ENCODE data around the gene VPS33A.

The VPS33A gene

DNA sequence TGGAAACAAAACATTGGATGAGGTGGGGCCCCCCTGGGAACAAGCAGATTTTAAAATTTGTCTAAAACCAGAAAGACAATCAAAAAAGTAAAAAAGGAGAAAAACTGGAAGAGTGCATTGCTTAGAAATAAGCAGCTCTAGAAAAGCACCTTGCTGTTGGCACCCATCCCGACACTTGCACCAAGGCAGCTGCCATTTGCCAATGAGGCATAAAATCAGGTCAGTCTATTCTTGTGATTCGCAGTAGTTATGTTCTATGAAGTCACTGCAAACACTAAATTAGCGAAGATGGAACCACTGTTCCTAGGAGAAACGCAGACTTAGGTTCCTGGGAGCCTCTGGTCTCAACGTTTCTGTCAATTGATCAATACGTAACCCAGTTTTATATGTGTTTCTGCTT is 16.2 kb downstream of the VPS33A start:
- FAIRE-seq: no peak

DNA sequence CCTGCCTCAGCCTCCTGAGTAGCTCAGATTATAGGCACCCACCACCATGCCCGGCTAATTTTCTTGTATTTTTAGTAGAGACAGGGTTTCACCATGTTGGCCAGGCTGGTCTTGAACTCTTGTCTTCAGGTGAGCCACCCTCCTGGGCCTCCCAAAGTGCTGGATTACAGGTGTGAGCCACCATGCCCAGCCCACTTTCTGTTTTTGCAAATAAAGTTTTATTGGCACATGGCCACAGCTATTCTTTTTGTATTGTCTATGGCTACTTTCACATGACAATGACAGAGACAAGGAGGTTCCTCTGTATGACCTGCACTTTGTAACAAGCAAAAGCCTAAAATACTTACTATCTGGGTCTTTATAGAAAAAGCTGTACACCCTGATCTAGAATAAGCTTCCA is 20.7 kb downstream of the VPS33A start:
- FAIRE-seq: no peak

DNA sequence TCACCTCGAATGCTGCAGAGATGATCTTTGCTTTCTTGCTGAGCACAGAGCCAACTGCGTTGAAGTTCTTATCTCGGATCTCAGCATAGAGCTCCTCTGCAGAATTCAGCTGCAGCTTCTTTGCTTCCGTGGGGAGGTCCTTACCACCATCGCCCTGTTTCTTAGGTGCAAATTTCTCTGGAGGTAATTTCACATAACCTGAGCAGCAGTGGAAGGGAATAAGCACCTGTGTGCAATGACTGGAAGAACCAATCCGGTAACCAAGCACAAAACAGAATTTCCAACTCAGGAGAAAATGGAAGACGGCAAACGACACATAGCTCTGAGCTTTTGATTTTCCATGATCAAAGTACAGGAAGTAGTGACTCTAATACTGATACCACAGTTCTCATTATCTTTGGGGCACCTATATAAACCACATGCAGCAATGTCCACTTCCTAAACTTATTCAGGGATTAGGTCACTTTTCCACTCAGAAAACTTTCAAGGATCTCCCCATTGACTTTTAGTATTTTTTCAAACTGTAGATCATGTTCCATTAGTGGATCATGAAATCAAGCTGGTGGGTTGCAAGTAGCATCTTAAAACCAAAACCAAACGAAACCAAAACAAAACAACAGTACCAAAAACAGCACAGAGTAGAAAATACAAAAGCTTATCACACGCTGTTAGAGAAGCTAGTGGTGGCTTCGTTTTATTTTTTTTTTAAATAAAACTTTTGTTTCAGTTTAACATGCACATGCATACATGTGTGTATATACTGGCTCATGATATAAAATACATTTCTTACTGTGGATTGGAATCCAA is 21.5 kb downstream of the VPS33A start:
- FAIRE-seq: no peak

DNA sequence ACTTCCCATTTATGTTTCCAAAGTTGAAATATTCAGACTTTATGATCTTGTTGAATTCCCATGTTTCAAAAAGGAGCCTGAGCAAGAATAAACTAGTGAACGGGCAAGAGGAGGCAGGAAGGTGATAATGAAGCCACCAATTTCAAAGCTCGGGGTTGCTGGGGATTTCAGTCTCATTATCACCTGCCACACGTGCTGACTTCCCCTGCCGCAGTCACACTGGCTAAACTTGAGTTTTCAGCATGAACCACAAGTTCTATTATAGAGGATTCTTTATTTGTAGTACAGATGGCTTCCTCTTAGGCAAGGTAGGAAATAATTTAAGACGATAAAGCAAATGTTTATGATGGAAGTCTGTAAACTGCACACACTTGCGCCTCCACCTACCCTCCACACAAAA is 22.3 kb downstream of the VPS33A start:
- no peak for FAIRE-seq

DNA sequence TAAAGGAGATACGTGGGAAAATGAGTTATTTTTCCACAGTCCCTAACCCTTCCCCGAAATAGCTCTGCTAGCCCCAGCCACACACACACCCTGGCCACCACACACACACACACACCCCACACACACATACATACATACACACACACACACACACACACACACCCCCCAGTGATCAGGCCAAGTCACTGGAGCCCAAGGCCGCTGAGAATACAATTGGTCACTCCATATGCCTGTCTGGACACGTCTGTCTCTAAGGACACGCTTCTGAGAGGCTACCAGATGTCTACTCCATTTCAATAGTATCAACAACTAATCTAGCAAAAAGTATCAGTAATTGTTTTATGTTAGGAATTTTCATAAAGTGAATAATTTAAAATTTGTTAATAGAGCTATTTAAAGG is 27.4 kb downstream of the VPS33A start:
- FAIRE-seq: no peak

DNA sequence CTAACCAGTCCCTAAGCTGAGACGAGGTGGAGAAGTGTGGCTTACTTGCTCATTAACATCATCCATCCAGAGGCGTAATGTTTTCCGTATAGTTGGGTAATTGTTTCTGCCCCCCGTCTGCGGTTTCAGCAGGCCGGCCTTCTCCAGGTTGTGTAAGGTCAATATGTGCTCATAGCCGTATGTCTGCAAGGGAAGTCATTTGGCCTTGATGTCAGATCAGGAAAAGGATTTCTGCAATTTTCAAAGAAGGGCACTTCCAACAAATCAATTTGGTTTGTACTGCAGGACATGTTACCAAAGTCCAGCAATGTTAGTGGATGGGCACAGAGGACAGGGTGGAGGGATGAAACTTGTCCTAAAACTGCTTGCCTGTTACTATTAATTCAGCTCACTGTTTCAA is 30.6 kb downstream of the VPS33A start:
- FAIRE-seq: no peak

DNA sequence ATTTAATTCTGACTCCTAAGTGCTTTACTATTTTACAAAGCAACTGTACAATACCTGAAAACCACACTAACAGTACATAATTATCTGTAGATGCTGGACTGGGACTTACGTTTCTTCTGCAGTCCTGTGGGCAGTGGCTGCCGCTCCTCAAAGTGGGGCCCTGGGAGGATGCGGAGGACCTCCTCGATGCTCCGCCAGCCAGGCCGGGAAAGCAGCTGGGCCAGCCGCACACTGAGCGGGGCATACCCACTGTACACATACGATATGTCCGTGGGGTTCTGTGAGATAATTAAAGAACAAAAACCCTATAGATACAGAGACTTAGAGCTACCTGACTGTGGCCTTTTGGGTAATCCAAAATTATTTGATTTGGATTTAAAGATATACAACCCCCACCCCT is 33.6 kb downstream of the VPS33A start:
- no peak for FAIRE-seq

DNA sequence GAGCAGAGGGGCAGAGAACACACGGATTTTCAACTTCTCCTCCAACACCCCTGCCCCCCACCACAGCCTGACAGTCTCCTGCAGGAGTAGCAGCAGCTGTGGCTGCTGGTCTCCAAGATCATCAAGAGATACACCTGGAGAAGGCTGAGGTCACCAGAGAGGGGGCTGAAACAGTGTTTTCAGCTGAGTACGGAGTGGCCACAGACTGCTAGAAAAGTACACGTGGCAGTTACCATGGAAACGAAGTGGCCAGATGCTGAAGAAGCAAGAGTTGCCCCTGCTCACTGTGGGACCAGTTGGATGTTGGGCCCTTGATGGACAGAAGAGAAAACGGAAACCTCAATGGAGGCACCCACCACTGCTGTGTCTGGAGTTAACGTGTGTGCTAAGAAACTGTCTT is 35.5 kb downstream of the VPS33A start:
- FAIRE-seq: no peak

DNA sequence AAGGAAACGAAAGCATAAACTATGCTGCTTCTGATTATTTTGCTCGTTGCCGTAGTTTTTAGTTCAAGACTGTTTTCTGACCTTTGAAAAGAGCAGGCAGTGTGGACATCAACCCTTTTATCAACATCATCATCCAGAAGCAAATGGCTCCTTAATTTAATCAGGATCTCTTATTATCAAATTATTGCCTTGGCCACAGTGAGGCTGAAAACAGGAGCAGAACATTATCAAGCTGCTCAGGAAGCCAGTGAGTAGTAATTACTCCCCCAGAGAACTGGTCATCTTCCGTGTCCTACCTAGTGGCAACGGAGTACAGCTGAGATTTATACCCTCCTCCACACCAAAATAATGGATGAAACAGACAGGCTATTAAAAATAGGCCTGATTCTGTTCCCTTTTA is 38.2 kb downstream of the VPS33A start:
- no peak for FAIRE-seq

DNA sequence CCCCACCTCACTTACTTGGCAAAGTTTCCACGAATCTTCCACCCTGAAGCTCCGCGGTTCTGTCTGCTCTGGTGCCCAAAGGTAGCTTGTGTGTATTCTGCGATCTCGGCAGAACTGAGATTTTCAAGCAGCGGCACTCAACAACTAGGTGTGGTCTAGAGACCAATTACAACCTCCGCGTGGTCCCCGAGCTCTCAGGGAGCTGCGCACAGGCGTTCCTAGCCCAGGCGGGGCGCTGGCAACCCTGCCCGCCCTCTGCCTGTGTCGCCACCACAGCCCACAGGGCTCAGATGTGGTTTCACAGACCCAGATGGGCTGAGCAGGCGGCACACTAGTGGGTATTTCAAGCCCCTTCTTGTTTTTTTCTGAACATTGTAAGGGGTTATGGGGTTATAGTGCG is 39.0 kb downstream of the VPS33A start:
- FAIRE-seq: no peak

DNA sequence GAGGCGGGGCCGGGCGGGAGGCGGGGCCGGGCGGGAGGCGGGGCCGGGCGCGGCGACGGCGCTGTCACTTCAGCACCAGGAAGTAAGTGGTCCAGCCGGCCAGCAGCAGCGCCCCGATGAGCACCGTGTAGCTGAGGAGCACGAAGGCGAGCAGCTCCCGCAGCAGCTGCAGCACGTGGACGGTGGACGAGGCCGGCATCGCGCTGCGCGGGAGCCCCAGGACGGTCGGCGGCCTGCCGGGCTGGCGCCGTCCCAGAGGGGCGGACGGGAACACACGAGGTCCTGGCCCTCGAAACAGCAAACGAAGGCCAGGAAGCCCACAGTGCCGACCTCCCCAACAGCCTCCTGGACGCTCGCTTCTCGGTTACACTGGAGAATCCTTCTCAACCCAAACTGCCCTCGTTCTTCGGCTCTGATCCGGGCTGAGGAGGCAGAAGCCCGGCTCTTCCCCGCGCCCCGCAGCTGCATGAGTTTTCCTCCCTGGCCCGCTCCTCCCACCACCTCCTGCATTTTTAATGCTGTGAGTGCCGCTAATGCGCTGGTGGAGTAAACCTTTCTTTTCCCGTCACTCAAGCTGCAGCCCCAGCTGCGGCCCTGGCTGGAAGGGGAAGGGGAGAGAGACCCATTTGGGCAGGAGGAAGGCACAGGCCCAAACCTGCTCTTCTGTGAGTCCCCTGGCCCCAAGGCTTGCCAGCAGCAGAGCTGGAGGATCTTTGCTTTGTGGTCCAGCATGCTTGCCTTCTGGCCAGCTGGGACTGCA is 39.7 kb downstream of the VPS33A start:
- no peak for FAIRE-seq

DNA sequence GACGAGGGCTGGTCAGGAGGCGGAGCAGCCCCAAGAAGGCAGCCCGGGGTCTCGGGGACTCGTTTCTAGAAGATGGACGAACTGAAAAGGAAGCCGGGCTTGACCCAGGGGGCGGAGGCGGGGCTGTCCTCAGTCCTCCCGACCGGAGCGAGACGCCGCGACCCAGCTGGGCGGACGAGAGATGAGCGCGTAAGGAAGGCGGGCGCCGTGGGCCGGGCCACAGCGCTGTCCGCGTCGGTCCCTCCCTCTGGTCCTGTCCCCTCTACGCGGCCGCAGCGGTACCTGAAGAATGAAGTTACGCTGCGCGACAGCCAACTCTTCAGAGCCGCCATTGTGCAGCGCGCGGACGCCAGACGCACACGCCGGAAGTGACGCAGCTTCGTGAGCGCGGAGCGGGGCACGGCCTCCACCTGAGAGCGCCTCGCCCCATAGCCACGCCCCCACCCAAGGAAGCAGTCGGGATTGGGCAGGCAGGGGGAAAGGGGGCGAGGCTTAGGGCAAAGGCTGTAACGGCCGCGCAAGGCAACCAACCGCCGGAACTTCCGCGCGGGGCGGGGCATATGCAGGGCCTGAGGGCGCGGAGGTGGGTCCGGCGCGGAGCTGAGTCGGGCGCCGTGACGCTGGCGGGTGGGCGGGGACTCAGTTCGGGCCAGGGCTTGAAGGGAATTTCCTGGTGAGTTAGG is 40.5 kb downstream of the VPS33A start, which contains the start of gene DIABLO:
DIABLO (minus strand) TSS at position 370 of the 683 bp plus-strand sequence; CDS start at position 332, 38 bp downstream.
- FAIRE-seq: peak; percentile 99

DNA sequence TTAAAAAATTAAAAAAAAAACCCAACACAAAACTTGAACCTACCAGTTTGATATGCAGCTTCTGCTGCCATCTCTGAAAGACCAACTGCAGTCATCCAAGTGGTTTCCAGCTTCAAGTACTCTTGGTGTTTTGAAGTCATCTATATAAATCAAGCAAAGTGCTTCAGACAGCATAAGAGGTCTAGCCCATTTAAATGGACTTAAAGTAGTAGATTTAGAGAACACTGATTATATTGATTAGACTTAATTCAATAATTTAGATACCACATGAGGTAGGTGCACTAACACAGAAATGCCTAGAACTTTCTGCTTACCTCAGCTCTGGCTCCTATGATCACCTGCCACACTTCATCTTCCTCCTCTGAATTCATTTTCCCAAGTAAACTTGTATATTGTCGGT is 49.8 kb downstream of the VPS33A start:
- FAIRE-seq: no peak

DNA sequence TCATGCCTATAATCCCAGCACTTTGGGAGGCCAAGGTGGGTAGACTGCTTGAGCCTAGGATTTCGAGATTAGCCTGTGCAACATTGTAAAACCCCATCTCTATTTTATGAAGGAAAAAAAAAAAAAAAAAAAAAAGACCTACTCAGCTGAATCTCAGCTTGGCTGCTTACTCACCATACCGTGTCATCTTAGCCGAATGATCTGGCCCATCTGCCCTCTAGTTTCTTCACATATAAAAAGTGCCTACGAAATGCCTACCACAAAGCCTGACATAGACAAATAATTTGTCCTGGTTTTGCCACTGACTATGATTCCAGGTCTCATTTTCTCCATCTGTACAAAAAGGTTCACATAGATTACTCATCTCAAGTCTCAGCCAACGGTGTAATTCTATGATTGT is 50.5 kb downstream of the VPS33A start:
- no peak for FAIRE-seq

DNA sequence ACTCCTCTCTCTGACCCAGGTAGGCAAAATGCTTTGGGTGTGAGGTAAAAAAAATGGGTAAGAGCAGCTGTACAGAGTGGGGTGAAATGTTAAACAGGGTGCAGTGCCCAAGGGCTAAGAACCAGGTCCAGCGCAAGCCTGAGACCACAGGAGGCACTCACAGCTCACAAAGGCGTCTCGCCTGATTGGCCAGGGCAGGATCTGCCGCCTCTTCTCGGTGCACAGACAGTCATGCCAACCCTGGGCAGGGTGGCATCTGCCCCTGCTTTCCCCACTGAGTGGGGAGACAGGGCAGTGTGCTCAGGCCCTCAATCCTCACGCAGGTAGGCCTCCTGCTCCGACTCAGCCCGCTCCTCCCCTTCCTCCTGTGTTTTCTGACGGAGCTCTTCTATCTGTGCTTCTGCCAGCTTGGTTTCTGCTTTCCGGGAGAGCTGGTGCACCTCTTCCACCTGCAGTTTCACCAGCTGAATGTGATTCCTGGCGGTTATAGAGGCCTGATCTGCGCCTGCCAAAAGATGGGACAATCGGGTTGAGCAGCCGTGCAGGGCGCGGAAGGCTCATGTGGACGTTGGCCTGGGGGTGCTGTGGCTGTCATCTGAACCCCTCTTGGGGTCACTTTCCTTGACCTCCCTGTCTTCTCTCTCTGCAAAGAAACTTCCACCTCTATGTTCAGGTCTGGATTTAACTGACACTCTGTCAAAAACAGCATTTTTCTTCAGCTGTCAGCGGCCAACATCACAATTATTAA is 58.0 kb downstream of the VPS33A start:
- no peak for FAIRE-seq

DNA sequence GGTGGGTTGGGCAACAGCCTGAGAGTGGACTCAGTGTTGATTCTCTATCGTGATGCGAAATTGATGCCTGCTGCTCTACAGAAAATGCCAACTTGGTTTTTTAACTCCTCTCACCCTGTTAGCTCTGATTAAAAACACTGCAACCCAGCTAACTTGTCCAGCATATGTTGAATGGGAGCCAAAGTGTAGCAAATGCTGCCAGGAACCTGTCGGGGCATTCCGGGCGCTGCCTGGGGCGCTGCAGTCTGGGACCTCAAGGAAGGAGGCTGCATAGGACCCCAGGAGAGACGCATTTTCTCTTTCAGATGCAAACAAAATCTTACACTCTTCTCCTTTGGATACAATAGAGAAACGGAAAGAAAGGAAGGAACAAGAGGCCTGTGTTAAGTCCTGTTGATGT is 58.9 kb downstream of the VPS33A start:
- no peak for FAIRE-seq

DNA sequence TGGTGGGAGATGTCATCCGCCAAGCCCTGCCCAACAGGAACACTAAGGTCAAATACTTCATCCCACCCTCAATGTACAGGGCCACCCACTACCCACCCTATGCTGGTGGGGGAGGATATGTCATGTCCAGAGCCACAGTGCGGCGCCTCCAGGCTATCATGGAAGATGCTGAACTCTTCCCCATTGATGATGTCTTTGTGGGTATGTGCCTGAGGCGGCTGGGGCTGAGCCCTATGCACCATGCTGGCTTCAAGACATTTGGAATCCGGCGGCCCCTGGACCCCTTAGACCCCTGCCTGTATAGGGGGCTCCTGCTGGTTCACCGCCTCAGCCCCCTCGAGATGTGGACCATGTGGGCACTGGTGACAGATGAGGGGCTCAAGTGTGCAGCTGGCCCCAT is 59.3 kb downstream of the VPS33A start:
- FAIRE-seq: no peak

DNA sequence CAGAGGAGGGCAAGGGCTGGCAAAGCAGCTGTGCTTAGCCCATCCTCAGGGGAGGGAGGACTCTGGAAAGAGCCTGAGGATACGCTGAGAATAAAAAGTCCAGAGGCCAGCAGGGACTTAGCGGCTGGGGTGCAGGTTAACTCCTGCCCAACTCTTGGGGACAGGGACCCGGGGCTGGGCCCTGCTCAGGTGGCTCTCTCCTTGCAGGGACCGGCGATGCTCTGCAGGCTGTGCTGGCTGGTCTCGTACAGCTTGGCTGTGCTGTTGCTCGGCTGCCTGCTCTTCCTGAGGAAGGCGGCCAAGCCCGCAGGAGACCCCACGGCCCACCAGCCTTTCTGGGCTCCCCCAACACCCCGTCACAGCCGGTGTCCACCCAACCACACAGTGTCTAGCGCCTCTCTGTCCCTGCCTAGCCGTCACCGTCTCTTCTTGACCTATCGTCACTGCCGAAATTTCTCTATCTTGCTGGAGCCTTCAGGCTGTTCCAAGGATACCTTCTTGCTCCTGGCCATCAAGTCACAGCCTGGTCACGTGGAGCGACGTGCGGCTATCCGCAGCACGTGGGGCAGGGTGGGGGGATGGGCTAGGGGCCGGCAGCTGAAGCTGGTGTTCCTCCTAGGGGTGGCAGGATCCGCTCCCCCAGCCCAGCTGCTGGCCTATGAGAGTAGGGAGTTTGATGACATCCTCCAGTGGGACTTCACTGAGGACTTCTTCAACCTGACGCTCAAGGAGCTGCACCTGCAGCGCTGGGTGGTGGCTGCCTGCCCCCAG is 60.0 kb downstream of the VPS33A start:
- FAIRE-seq: no peak

DNA sequence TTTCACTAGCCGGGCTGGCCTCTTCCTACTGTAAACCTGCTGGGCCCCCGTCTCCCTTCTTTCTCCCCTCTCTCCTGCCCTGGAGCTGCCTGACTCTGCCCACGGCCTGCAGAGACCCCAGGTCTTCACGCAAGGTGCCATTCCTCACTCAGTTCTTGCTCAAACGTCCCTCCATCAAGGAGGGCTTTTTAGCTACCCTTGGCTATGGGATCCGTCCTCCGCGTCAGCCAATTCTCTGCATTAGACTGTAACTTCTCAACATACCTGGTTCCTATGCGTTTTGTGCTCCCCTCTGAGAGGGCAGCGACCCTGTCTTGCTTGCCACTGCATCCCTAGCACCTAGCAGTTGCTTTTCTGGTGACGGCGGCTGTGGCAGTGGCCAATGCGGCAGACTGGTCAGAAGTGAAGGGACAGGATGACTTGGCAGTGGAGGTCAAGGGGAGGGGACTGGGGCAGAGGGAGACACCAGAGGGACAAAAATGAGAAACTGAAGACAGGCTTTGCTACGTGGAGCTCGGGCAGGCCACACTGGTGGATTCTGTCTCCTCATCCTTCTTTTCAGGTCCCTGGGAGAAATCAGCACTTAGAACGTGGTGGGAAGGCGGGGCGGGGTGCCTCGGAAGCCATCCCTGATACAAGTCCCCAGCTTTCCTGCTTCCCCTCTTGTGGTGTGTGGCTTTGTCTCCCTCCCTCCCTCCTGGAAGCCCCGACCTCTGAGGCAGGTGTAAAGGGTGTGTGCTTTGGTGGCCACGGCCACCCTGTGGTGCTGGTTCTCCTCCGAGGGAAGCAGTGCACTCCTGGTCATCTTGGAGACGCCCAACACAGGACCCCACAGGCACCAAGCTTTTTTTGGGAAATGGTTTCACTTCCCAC is 61.0 kb downstream of the VPS33A start:
- no peak for FAIRE-seq

DNA sequence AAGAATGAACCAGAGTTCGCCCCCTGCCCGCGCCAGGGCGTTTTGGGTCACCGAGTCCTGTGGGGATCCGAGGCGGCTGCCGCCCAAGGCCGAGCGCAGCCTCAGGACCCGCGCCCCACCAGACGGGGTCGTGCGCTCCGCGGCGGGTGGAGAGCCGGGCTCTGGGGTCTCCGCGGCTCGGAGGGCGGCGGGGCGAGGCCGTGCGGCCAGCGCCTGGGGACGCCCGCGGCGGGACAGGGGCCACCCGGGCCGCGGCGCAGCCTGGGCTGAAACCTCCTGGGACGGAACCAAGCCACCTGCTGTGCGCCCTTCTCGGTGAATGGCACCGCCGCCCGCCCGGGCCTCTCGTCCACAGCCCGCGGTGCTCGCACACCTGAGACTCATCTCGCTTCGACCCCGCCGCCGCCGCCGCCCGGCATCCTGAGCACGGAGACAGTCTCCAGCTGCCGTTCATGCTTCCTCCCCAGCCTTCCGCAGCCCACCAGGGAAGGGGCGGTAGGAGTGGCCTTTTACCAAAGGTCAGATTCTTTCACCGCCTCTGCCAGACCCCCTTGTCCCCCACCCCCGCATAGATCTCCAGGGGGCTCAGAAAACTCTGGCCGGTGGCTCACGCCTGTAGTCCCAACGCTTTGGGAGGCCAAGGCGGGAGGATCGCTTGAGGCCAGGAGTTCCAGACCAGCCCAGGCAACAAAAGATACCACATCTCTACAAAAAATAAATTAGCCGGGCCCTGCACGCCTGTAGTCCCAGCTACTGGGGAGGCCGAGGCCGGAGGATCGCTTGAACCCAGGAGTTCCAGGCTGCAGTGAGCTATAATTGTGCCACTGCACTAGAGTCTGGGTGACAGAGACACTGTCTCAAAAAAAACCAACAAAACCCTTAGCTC is 61.9 kb downstream of the VPS33A start:
- FAIRE-seq: no peak

Measured in G401.6 (cell line).